Measurements from ENCODE around the gene SLCO2A1. TPM values are rescaled to one million over a fixed set of nuclear protein-coding genes. Genes with fewer than 3 reads are reported as not detected.

The SLCO2A1 gene
- polyA plus RNA-seq, 1 donor (not counting 4 experiments of a cell fraction or from before 2014, with no cell fraction given) = 0.80 TPM

- H3K9me1 ChIP-seq (ENCODE audit: control insufficient read depth, extremely low read depth, insufficient read depth, low read length) = no peaks in the 10 kb centered on the region
- dilution Hi-C loops (cut with MboI; ENCODE audit: extremely low pct_ligation_motif_present, low sequenced_read_pairs) = no loop called here
- no peaks in the 10 kb centered on the region for H4K20me1 ChIP-seq (ENCODE audit: control insufficient read depth, extremely low read depth, insufficient read depth, low read length)
- H3K27me3 ChIP-seq (ENCODE audit: control insufficient read depth, extremely low read depth, insufficient read depth, low read length) = no peaks in the 10 kb centered on the region
- H3K4me2 ChIP-seq (ENCODE audit: control insufficient read depth, extremely low read depth, insufficient read depth, low read depth, low read length) = no peak overlapping the region
- H3K9me3 ChIP-seq (ENCODE audit: control insufficient read depth, low read depth, low read length) = no peaks in the 10 kb centered on the region
- no peak overlapping the region for H3K27ac ChIP-seq (ENCODE audit: control insufficient read depth, insufficient read depth, low read length)
- H3K4me3 ChIP-seq (ENCODE audit: control insufficient read depth in 2 of 3, extremely low read depth in 1 of 3, insufficient read depth in 2 of 3, low read depth in 1 of 3, low read length in 3 of 3) = no peak overlapping the region
- no peaks in the 10 kb centered on the region for H3K79me2 ChIP-seq (ENCODE audit: control insufficient read depth, insufficient read depth, low read length)
- no peak overlapping the region for H2AFZ ChIP-seq (ENCODE audit: control insufficient read depth, low read length)
- H3K9ac ChIP-seq (ENCODE audit: control insufficient read depth, extremely low read depth, insufficient read depth, low read length) = no peak overlapping the region
- DNase-seq (ENCODE audit: low read depth, low spot score) (no peak), FAIRE-seq (no peak)
- H3K4me1 ChIP-seq (ENCODE audit: control insufficient read depth, extremely low read depth, insufficient read depth, low read length) = peaks cover 14% of the 10 kb centered on the region
- no peaks in the 10 kb centered on the region for H3K36me3 ChIP-seq (ENCODE audit: control insufficient read depth in 2 of 2, extremely low read depth in 1 of 2, insufficient read depth in 2 of 2, low read length in 2 of 2)
- TF ChIP-seq EZH2 (IDR thresholded peaks at IDR 0.05; ENCODE audit: low read length) (no peak), CTCF (optimal IDR thresholded peaks at IDR 0.05 in 1 of 3, IDR thresholded peaks at IDR 0.05 in 1 of 3, conservative IDR thresholded peaks at IDR 0.05 in 1 of 3; ENCODE audit: extremely low read depth in 1 of 3, insufficient read depth in 2 of 3, low read length in 3 of 3) (no peak)
Measured at GRCh38 chr3:133987948-133988484, 41.7 kb downstream of the SLCO2A1 start.

DNA sequence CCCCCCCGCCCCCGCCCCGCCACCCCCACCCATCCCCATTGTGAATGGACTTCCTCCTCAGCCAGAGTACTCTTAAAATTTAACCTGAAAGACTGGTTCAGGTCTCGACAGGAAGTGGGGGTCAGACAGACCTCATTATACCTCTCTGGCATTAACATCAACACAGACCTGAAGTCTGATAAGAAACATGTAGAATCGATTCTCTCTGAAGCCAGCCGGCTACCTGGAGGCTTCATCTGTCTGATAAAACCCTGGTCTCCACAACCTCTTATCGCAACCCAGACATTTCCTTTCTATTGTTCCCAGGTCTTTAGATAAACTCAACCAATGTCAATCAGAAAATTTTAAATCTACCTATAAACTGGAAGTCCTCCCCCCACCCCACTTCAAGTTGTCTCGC is 42.6 kb downstream of the SLCO2A1 start:
- Histone ChIP-seq H3K79me2 (ENCODE audit: control insufficient read depth, insufficient read depth, low read length) (no peaks in the 10 kb centered on the region), H3K4me1 (ENCODE audit: control insufficient read depth, extremely low read depth, insufficient read depth, low read length) (peaks cover 14% of the 10 kb centered on the region), H3K9ac (ENCODE audit: control insufficient read depth, extremely low read depth, insufficient read depth, low read length) (no peak overlapping the region), H3K4me3 (ENCODE audit: control insufficient read depth in 2 of 3, extremely low read depth in 1 of 3, insufficient read depth in 2 of 3, low read depth in 1 of 3, low read length in 3 of 3) (no peak overlapping the region), H3K9me3 (ENCODE audit: control insufficient read depth, low read depth, low read length) (no peaks in the 10 kb centered on the region), H3K4me2 (ENCODE audit: control insufficient read depth, extremely low read depth, insufficient read depth, low read depth, low read length) (no peak overlapping the region), H3K9me1 (ENCODE audit: control insufficient read depth, extremely low read depth, insufficient read depth, low read length) (no peaks in the 10 kb centered on the region), H3K27ac (ENCODE audit: control insufficient read depth, insufficient read depth, low read length) (no peak overlapping the region), H3K36me3 (ENCODE audit: control insufficient read depth in 2 of 2, extremely low read depth in 1 of 2, insufficient read depth in 2 of 2, low read length in 2 of 2) (no peaks in the 10 kb centered on the region), H3K27me3 (ENCODE audit: control insufficient read depth, extremely low read depth, insufficient read depth, low read length) (peaks cover 9% of the 10 kb centered on the region), H4K20me1 (ENCODE audit: control insufficient read depth, extremely low read depth, insufficient read depth, low read length) (no peaks in the 10 kb centered on the region), H2AFZ (ENCODE audit: control insufficient read depth, low read length) (no peak overlapping the region)
- DNase-seq (ENCODE audit: low read depth, low spot score) (no peak), FAIRE-seq (no peak)
- TF ChIP-seq CTCF (optimal IDR thresholded peaks at IDR 0.05 in 1 of 3, IDR thresholded peaks at IDR 0.05 in 1 of 3, conservative IDR thresholded peaks at IDR 0.05 in 1 of 3; ENCODE audit: extremely low read depth in 1 of 3, insufficient read depth in 2 of 3, low read length in 3 of 3) = no peak
- no peak for TF ChIP-seq EZH2 (IDR thresholded peaks at IDR 0.05; ENCODE audit: low read length)
- dilution Hi-C loops (cut with MboI; ENCODE audit: extremely low pct_ligation_motif_present, low sequenced_read_pairs) = no loop called here

Measured in keratinocyte (primary cell).